GM04503 (cell line): ENCODE results near the gene DYNC1LI2.
"Not testable (repeated sequence)": the region's sequence is repeated elsewhere in the genome, so short reads cannot be mapped to it uniquely, and the experiment has no call there.

Experiments used
- DNase-seq: peaks from one replicate; pipeline ENCODE4 v3.0.0-alpha.2; 2012; ENCODE audit warnings: low read depth

DYNC1LI2 gene

GRCh38 chr16:66696669-66697630 is 54.5 kb downstream of the DYNC1LI2 start, which contains the start of gene CMTM4:
Gene CMTM4 (minus strand): TSS chr16:66696743. CDS start chr16:66696525, 218 bp downstream.
- DNase-seq: no peak

GRCh38 chr16:66695935-66696668 is 55.3 kb downstream of the DYNC1LI2 start:
- DNase-seq: no peak

GRCh38 chr16:66695471-66695934 is 55.9 kb downstream of the DYNC1LI2 start:
- DNase-seq: no peak

GRCh38 chr16:66693149-66693548 is 58.3 kb downstream of the DYNC1LI2 start:
- no peak for DNase-seq

DNA sequence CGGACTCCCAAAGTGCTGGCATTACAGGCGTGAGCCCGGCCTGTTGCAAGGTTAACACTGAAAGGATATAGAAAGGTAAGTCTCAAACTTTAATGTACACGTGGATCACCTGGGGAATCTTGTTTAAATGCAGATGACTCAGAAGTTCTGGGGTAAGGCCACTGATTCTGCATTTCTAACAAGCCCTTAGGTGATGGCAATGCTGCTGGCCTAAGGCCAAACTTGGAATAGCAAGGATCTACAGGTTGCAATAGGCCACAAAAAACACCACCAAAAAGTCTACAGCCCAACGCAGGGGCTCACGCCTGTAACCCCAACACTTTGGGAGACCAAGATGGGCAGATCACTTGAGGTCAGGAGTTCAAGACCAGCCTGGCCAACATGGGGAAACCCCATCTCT is 59.1 kb downstream of the DYNC1LI2 start:
- no peak for DNase-seq

GRCh38 chr16:66691234-66691633 is 60.2 kb downstream of the DYNC1LI2 start:
- no peak for DNase-seq

GRCh38 chr16:66690106-66690847 is 61.1 kb downstream of the DYNC1LI2 start:
- no peak for DNase-seq

GRCh38 chr16:66689282-66689681 is 62.1 kb downstream of the DYNC1LI2 start:
- no peak for DNase-seq

GRCh38 chr16:66687906-66688625 is 63.3 kb downstream of the DYNC1LI2 start:
- no peak for DNase-seq

DNA sequence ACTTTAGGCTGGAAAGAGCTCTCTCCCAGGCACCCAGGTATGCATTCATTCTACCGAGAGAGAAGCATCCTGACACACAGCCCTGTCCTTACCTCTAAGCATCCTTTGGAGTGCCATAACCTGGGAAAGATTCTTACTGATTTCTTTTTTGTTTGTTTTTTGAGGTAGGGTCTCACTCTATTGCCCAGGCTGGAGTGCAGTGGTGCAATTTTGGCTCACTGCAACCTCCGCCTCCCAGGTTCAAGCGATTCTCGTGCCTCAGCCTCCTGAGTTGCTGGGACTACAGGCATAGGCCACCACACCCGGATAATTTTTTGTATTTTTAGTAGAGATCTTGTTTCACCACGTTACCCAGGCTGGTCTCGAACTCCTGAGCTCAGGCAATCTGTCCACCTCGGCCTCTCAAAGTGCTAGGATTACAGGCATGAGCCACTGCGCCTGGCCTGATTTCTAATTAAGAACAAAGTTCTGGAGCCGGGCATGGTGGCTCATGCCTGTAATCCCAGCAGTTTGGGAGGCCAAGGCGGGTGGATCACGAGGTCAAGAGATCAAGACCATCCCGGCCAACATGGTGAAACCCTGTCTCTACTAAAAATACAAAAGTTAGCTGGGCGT is 65.8 kb downstream of the DYNC1LI2 start:
- DNase-seq: not testable (repeated sequence)

DNA sequence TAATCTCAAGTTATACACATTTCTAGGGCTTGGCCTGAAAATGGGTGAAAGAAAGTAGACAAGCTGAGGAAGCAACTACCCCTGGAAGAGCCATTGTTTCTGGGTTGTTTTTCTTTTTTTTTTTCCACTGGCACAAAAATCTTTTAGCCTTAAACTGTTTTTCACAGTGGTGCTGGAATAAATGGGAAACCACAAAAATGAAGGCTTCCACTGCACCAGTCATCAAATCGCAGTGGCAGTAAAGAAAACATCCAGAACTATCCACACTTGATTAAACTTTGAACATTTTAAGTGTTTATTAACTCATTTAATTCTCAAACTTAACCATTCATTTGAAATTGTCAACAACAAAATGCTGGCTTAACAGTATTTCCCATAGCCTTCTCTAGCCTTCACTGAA is 69.1 kb downstream of the DYNC1LI2 start:
- no peak for DNase-seq

DNA sequence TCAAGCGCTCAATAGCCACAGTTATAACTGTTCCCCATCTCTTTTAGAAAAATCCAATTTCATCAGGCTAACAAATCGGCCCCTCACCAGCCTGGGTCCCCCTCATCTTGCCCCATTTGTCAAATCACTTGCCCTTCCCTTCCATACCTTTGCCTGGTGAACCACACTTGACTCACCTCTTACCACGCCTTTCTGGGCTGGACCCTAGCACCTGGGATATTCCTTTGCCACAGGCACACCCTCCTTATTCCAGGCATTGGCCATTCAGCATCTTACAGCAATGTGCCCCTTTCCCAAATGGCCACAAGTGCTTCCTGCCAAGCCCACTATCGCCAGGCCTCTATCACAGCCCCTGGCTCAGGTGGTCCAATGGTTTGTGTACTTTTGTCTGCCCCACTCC is 69.7 kb downstream of the DYNC1LI2 start:
- no peak for DNase-seq

- no peak for DNase-seq
Observed at GRCh38 chr16:66678337-66678736, 73.1 kb downstream of the DYNC1LI2 start.

GRCh38 chr16:66677836-66678235 is 73.6 kb downstream of the DYNC1LI2 start:
- no peak for DNase-seq

DNA sequence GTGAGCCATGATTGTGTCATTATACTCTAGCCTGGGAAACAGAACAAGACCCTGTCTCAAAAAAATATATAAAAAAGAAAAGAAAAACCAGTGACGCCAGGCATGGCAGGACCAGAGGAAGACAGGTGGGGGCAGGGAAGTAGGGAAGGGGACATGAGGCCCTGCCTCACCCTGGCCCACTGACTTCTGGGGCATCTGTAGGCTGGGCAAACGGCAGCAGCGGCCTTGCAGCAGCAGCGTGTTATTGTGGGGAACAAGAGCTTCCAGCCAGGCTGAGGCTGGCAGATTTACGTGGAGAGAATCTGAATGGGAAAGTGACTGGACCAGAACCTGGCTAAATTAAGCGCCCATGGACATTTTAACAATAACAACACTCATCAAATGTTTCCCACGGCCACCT is 74.2 kb downstream of the DYNC1LI2 start:
- no peak for DNase-seq

DNA sequence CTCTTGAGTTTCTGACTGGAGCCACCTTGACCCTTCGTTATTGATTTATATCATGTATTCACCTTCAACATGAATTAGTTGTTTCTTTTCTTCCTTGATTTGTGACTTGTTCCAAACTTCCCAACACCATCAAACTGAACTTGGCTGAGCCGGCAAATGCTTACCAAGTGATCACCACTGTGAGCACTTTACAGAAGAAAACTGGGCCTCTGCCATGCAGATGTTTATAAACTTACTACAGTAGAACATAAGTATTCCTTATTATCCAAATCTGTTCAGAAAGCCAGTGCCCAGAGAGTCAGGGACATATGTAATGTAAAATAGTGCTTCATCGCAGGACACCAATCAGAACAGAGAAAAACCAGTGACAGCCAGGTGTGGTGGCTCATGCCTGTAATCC is 74.8 kb downstream of the DYNC1LI2 start:
- no peak for DNase-seq

GRCh38 chr16:66673691-66674090 is 77.7 kb downstream of the DYNC1LI2 start:
- no peak for DNase-seq
